Stimulated activated CD8-positive, alpha-beta memory T cell treated with anti-CD3 and anti-CD28 coated beads, Interleukin-4, amount 100 ng/mL, for 4 hours (primary cell): ENCODE data around the gene E2F4.

Source experiments
- DNase-seq, 2 donors: peaks; one replicate each; pipeline ENCODE4 v3.0.0-alpha.2; 2020; ENCODE audit warnings: low read depth in 2 of 2, low spot score in 1 of 2

Gene E2F4

DNA sequence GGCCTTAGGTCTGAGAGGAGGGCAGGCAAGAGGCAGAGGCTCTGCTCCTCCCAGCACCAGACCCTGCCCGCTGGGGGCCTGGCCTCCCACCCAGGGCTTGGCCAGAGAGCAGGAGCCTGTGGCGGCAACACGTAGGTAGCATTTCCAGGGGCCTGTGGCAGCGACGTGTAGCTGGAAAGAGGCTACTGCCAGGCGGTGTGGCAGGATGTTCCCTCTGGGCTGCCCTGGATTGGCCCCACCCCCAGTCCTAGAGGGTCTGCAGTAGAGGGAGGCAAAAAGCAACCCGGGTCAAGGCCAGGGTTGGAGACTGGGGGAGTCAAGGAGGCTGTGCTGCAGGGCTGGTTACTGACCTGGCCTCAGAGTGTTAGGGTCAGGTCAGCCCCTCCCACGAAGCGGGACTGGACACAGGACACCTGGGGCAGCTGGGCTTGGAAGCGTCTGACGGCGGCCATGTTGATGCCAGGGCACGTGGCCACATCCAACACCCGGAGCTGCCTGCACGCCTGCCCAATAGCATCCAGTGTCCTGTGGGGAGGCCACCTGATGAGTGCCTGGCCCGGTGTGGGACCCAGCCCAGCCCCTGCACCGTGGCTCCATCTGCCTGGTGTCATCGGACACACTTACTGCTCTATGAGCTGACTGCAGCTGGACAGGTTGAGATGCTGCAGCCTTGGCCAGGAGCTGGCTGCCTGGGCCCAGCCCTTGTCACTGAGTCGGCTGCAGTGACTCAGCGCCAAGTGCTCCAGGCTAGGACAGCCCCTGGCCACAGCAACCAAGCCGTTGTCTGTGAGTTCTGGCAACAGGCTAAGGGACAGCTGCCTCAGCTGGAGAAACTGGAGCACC, 15.5 kb downstream of the E2F4 start:
- DNase-seq: no peak

DNA sequence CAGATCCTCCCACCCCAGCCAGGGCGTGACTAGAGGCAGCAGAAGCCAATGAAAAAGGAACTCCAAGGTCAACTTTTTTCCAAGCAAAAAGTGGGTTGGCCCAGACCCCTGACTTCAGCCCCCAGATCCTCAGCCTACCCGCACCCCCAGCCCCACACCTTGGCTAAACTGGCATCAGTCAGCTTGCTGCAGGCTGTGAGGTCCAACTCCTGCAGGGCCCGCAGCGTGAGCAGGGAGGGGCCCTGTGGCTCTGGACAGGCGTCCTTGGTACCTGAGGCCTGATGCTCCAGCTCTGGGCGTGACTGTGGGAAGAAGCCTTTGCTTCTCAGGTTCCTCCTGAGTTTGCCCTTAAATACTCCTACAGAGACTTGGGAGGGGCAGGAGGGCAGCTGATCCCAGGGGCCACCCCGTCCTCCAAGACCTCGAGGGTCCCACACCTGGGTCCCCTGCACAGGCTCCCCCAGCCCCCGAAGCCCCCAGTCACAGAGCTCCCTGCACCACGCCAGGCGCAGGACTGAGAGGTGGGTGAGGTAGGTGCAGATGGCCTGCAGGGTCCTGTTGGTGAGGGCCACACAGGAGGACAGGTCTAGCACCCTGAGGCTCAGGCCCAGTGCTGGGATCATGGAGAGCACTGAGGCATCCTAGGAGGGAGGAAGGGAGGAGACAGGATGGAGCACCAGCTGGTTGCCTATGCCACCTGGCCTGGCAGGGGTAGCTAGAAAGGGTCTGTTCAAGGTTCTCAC, 16.4 kb downstream of the E2F4 start:
- no peak for DNase-seq

- no peak for DNase-seq
Measured at GRCh38 chr16:67209565-67209964, 17.6 kb downstream of the E2F4 start.

DNA sequence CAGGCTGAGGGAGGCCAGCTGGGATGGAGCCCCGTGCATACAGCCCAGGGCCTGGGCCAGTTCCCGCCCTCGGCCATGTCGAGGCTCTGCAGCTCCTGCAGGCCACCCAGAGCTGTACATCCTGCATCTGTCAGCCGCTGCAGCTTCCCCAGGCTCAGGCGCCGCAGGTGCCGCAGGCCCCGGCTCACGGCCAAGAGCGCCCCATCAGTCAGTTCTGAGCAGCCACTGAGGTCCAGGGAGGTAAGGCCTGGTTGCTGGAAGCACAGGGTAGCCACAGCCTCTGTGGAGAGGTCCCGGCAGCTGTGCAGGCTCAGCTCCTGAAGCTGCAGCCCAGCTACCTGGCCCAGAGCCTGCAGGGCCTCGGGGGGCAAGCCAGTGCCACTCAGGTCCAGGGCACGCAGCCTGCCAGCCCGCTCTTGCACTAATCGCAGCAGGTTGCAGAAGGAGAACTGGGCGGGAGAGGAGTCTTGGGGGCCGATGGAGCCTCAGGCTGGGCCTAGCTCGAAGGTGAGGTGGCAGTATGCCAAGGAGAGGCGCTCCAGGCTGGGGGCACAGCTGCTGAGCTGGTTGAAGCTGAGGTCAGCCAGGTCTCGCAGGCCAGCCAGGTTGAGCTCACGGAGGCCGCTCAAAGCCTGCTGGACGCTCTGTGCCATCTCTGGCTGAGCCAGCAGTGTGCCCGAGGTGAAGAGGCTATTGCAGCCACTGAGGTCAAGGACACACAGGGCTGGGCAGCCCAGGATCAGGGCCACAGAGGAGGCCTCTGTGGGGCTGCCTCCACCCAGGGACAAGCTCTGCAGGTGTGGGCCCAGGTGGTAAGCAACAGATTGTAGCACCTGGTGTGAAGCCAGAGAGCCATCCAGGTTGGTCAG, 18.3 kb downstream of the E2F4 start:
- no peak for DNase-seq

DNA sequence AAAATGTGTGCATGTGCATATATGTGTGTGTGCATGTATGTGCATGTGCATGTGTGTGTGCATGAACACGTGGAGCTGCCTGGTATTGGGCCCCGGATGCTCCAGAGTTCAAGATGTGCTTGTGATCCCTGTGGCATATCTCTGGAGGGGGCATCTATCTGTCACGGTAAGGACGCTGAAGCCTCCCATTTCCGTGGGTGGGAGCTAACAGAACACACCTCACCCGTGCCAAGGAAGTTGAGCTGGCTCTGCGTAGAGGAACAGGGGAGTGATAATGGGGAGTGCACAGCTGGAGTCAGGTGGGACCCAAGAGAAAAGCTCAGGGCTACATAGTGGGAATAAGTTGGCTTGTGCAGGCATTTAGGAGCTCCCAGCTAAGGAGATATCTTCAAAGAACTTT, 19.7 kb downstream of the E2F4 start:
- no peak for DNase-seq

- no peak for DNase-seq
Measured at GRCh38 chr16:67212766-67213165, 20.8 kb downstream of the E2F4 start.

- no peak for DNase-seq
Measured at GRCh38 chr16:67213197-67214019, 21.5 kb downstream of the E2F4 start.

DNA sequence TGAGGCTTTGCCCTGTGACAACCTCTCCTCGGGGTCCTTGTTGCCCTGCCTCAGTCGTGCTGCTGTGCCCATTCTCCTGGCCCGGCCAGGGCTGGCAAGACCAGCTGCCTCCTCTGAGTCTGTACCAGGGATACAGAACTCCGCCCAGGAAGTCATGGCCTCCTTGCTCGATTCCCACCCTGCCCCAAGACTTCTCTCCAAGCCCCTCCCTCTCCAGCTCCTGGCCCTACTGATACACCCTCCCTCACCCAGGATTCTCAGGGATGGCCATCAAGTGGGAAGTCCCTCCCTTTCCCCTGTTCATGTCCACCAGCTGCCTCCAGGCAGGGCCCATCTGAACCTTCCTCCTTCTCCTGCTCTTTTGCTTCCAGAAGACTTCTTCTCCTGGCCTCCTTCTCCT, 23.8 kb downstream of the E2F4 start:
- no peak for DNase-seq

DNA sequence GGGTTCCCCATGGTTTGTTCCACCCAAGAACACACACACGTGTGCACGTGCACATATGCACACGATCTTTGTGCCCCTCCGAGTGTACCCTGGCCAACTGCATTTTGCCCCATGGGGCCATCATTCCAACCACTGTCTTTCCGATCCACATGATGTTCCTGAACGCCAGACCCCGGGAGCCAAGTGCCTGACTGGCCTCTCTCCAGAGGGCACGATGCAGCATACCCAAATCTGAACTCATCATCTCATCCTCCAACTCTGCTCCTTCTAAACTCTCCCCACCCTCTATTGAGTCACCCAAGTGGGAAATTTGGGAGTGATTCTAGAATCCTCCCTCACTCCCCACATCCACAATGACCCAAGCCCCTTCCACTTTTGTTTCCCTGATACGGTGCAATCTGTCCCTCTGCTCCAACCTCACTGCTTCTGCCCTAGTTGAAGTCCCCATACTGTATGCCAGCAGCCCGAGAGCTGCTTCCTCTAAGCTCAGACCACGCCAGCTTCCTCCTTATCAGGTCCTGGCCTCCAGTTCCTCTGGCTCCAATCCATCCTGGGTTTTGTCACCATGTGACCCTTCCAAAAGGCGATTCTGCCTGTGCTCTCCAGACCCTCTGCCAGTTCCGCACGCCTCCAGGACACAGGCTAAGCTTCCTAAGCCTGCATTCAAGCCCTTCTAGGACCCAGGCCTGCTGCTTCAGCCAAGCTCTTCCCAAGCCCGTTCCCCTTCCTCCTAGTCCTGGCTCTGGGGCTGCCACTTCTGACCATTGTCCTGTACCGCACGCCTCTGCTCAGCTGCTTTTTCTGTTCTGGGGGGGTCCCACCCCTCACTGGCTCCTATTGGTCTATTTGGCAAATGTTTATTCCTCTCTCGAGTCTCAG, 24.9 kb downstream of the E2F4 start:
- no peak for DNase-seq

DNA sequence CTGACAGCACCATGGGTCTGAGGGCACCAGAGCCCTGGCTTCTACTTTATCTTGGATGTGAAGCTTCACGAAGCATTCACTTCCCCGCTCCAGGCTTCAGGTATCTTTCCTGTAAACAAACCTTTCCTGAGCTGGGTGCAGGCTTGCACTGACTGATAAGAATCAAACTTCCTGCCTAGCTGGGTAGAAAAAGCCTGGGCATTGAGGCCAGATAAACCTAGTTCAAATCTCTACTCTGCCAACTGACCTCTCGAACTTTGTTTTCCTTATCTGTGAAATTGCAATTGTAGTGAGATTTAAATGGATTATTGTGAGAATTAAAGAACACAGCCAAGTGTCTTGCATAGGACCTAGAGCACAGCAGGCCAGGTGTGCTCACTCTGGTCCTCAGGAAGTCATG, 32.0 kb downstream of the E2F4 start:
- DNase-seq: no peak

DNA sequence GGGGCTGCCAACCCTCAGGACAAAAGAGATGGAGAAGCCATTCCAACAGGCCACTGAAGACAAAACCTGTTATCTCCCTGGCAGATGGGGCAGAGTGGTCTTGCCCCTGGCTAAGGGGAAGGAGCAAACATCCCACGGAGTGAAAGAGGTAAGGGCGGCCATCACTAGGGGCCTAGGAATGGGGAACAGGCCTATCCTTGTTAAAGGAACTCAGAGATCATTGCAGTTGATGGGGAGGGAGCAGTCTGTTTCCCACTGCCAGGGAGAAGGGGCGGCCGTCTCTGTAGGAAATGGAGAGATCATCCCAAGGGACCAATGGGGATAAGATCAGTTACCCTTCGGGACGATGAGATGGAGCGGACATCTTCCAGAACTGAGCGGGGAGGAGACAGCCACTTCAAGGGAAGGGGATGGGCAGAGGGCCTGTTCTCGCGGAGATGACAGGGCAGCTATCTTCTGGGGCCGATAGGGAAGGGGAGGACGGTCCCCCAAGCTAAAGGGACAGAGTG, 34.4 kb downstream of the E2F4 start:
- DNase-seq: no peak

DNA sequence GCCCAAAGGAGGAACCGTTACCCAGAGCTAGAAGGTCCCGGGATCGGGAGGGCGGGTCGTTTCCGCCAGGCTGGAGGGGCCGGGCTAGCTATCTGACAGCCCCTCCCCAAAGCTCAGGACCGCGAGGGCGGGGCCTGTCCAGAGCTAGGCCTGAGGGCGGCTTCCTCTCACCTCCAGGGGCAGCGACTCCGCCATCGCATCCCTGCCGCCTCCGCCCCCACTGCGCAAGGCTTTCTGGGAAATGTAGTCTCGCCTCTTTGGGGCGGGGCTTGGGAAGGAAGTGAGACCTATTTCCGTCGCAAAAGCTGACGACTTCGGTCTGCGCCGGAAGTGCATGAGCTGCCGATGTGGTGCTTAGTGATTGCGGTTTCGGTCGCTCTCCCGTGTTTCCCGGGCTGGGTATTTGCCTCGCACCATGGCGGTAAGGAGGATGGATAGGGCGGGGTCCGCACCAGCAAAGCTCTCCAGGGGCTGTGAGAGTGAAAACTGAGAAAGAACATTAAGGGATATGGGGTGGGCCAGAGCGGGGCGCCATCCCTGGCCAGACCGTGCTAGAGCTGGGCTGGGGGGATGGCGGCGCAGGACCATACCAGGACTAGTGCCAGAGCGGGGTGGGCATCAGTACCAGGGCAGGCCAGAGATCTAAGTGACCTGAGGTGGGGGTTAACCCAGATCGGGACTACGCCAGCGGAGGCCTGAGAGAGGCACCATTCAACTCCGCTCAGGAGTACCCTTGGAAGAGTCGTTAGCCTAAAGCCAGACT, 35.0 kb downstream of the E2F4 start, which contains the start of gene TMEM208:
Gene TMEM208, plus strand, starts transcription at position 327 of the 763 bp plus-strand sequence. Its CDS starts 89 bp downstream, at position 416.
- peak; percentile 95 to 98 for DNase-seq

GRCh38 chr16:67227567-67227921, 35.6 kb downstream of the E2F4 start:
- DNase-seq: no peak

DNA sequence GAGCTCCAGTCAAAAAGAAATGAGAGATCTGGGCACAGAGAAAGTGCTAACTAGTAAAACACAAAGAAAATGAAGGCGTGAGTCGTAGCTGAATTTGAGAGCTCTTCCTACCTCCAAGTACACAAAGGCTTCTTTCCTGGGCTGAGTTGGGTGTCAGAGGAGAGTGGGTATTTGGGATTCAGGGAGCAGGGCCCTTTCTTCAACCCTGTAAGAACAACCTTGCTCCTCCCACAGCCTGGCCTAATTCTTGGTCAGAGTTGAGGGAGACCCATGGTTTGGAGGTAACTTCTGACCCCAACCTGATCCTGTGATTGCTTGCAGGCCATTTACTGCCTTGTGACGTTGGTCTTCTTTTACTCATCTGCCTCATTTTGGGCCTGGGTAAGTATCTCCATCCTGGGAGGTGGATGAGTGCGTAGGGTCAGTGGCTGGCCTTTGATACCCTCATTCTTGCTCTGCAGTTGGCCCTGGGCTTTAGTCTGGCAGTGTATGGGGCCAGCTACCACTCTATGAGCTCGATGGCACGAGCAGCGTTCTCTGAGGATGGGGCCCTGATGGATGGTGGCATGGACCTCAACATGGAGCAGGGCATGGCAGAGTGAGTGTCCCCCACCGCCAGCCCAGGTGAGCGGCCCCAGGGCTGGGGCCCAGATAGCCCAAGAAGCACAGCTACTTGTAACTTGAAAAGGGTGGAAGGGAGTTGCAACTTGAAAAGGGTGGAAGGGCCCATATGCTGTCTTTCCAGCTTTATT, 36.3 kb downstream of the E2F4 start:
- no peak for DNase-seq

DNA sequence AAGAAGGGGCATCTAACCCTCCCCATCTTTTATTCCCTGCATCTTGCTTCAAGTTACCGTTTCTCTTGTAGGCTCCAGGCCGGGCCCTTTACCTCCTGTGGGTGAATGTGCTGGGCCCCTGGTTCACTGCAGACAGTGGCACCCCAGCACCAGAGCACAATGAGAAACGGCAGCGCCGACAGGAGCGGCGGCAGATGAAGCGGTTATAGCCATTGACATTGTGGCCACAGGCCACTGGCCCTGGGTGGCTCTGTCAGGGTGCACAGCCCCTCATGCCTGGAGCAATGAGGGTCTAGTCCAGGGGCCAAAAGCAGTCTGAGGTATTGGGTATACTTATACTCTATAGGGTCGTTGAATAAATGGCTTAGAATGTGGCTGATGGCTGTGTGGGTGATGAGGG, 37.0 kb downstream of the E2F4 start:
- DNase-seq: no peak

DNA sequence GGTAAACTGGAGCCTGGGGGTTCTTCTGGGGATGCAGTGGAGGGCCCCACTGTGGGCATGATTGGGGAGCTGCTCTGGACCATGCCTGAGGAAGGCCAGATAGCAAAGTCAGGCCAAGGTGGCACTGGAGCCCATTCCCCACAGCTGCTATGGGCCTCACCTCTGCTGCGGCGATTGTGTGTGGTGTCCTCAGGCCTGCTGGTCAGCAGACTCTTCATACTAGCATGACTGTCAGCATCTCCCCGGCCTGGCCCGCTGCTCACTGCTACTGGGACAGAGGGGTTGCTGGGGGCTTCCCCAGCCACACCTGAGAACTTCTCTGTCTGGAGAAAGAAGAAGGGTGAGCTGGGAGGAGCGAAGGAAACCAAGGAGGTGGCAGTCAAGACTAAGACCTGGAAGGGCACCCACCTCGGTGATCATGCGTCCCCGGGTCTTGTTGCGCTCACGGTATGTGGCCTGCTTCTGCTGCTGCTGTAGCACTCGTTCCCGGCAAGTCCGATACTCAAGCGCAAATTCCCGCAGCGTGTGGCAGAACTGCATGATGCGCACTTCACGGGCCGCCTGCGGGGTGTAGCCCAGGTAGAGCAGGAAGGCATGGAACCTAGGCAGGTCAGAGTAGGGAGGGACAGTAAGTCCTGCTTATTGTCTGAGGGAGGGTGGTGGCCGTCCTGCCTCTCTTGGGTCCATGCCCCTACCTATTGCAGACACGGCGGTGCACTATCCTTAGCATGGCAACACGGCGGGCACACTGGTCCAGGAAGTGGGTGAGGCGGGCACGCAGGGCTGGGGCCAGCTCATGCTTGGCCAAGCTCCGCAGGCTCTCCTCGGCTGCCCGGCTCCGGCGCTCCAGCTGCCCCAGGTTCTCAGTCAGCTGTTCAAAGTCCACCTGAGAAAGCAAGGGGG, 38.2 kb downstream of the E2F4 start:
- DNase-seq: no peak
